ENCODE measurements around the gene C10orf105.

Gene C10orf105

DNA sequence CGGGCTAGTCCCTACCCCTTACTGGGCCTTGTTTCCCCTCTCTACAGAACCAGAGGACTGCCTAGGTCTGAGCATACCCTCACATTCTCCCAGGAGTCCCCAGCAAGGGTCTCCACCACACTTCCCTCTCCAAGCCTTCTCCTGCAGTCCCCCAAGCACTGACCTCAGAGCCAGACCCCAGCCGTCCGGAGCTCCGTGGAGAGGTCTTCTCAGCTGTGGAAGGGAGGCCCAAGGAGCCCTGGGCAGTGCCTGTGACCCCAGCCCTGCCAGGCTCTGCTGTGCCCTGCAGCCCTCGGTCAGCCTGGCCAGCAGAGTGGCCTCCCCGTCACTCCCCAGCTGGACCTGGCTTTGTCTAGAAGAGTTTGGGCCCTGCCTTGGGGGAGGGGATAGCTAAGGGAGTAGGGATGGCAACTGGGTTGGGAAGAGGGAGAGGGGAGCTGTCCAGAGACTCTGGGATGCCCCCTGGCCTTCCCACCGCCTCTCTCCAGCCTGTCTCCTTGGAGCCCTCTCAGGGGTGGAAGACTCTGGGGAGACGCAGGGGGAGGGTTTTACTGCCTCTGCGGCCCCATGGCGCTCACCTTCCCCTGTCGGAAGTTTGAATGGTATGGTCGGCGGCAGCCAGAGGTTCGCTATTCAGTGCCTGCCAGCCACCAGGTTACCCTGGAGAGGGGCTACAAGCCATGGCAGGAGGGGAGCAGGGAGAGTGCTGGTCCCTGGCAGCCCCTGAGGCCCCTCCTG is at the start of gene C10orf105:
Gene C10orf105 (minus strand): TSS at position 315 of the 738 bp plus-strand sequence. CDS start 3,441 bp downstream, outside the sequence.
- no peak within 1 kb of the TSS for H3K4me3 ChIP-seq (ENCODE audit: low read depth, low read length)
- TF ChIP-seq, protein P1, sequence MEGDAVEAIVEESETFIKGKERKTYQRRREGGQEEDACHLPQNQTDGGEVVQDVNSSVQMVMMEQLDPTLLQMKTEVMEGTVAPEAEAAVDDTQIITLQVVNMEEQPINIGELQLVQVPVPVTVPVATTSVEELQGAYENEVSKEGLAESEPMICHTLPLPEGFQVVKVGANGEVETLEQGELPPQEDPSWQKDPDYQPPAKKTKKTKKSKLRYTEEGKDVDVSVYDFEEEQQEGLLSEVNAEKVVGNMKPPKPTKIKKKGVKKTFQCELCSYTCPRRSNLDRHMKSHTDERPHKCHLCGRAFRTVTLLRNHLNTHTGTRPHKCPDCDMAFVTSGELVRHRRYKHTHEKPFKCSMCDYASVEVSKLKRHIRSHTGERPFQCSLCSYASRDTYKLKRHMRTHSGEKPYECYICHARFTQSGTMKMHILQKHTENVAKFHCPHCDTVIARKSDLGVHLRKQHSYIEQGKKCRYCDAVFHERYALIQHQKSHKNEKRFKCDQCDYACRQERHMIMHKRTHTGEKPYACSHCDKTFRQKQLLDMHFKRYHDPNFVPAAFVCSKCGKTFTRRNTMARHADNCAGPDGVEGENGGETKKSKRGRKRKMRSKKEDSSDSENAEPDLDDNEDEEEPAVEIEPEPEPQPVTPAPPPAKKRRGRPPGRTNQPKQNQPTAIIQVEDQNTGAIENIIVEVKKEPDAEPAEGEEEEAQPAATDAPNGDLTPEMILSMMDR (IDR thresholded peaks at IDR 0.05; ENCODE audit: low read depth, low read length), result no peak

- no peak overlapping the region for H3K4me3 ChIP-seq (ENCODE audit: low read depth, low read length)
These were observed 48.0 kb upstream of the C10orf105 start for GRCh38 chr10:71767420-71768035.

GRCh38 chr10:71766717-71767419 is 47.3 kb upstream of the C10orf105 start:
- H3K4me3 ChIP-seq (ENCODE audit: low read depth, low read length), result no peak overlapping the region
- TF ChIP-seq, protein P1 (IDR thresholded peaks at IDR 0.05; ENCODE audit: low read depth, low read length), result no peak

More at GRCh38 chr10:71767420-71768035, 48.0 kb upstream of the C10orf105 start:
- TF ChIP-seq, protein P1 (IDR thresholded peaks at IDR 0.05; ENCODE audit: low read depth, low read length), result no peak

GRCh38 chr10:71765906-71766716 is 46.5 kb upstream of the C10orf105 start:
- TF ChIP-seq, protein P1 (IDR thresholded peaks at IDR 0.05; ENCODE audit: low read depth, low read length), result no peak
- no peak overlapping the region for H3K4me3 ChIP-seq (ENCODE audit: low read depth, low read length)

DNA sequence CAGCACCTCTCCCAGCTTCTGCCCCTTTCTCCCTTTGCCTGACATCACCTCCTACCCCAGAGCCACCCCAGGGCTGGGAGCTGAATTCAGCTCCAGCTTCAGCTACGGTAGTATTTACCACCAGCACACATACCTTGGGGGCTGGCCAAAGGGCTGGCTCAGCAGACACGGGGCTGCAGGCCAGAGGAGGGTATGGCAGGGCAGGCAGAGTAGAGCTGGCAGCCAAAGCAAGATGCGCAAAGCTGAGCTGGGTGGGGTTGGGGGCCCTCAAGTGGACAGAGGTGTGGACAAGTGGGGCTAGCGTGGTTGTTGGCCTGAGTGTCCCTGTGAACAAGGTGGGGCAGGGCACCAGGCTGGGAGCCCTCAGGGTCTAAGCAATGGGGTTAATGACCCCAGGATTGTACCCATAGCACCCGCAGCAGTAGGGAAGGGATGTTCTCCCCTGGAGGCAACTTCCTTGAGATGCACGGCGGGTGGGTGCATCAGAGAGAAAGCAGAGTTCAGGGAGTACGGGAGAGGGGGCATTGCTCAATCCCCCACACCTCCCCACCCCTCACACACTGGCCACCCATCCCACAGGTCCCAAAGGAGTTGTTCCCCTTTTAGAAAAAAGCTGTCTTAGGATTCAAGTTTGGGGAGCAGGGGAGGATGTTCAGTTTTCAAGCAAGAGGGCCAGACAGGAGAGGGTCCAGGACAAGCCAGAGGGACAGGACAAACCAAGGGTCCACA is 45.8 kb upstream of the C10orf105 start:
- TF ChIP-seq, protein P1 (IDR thresholded peaks at IDR 0.05; ENCODE audit: low read depth, low read length), result no peak
- no peak overlapping the region for H3K4me3 ChIP-seq (ENCODE audit: low read depth, low read length)

DNA sequence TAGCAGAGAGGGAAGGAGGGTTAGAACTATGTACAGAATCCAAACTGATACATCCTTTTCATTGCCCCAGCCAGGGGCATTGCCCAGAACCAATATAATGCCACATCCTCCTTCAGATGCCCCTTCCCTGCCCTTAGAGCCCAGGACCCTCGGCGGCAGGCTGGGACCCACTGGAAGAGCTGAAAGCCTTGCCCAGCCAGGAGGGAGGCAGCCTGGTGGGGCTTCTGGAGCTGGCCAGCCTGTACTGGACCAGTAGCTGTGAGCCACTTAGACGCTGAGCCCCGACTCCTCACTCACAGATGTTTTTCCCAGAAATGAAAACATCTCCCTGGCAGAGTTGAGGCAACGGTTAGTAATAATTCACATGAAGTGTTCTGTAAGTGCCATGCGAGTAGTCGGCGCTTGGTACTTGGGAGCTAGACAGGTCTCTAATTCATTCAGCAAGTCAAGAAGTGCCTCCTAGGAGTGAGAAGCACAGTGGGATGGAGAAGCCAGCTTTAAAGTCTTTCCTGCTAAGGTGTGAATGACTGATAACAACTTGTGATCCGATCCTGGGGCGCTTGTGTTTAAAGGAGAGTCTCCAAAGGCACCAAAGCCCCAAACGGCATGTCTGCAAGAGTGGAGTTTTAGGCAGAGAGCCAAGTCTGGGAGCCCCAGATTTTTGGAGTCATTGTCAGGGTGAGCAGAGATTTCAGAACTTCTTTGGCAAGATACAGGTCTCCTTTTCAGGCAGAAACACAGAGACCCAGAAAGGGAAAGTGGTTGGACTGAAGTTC is 44.0 kb upstream of the C10orf105 start:
- H3K4me3 ChIP-seq (ENCODE audit: low read depth, low read length), result no peak overlapping the region
- TF ChIP-seq, protein P1 (IDR thresholded peaks at IDR 0.05; ENCODE audit: low read depth, low read length), result no peak
